ENCODE measurements around the gene VGLL4. TPM values are rescaled to one million over a fixed set of nuclear protein-coding genes. Genes with fewer than 3 reads are reported as not detected.

Gene VGLL4

Small RNA genes within 50 kb of the gene (small RNA-seq; reads per million reads assigned to genes)
- gene AC022001.1 (ENCODE audit: insufficient read depth): not detected

All from mesendoderm (in vitro differentiated cells).